GM12891 (cell line): ENCODE data around the gene EED.

Experiments
- PAX5 ChIP-seq: IDR thresholded peaks from 2 replicates; pipeline ENCODE4 v1.6.1; 2011; ENCODE audit warnings: low read length, moderate library complexity, mild to moderate bottlenecking; ENCODE audit not compliant: insufficient read depth, severe bottlenecking
- POLR2A ChIP-seq: IDR thresholded peaks from 2 replicates; pipeline ENCODE4 v1.6.1; 2011; ENCODE audit warnings: low read depth, low read length, control low read depth
- POLR2AphosphoS5 ChIP-seq: IDR thresholded peaks from 2 replicates; pipeline ENCODE4 v1.6.1; 2011; ENCODE audit warnings: low read depth, low read length, control low read depth
- POU2F2 ChIP-seq: IDR thresholded peaks from 2 replicates; pipeline ENCODE4 v1.6.1; 2011; ENCODE audit warnings: low read depth, mild to moderate bottlenecking, control low read depth, low read length, moderate library complexity
- SPI1 ChIP-seq: IDR thresholded peaks from 2 replicates; pipeline ENCODE4 v1.6.1; 2011; ENCODE audit warnings: low read depth, low read length, control low read depth
- TAF1 ChIP-seq: IDR thresholded peaks from 2 replicates; pipeline ENCODE4 v1.6.1; 2011; ENCODE audit warnings: low read depth, low read length, control low read depth

DNA sequence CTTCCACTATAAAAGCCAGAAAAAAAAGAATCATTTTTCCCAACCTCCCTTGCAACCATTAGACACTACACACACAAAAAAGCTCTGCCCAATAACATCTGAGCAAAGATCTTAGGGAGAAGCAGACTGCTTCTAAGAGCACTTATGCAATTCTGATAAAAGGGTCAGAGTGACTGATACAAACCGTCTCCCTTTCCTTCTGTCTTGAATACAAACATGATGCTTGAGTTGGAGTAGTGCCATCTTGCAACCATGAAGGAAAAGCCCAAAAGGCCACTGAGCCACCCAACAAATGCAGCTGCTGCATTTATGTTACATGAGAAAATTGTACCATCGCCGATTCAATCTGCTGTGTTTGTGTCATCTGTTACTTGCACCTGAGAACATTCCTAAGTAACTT, 47.6 kb upstream of the EED start:
- TF ChIP-seq POLR2A (no peak), TAF1 (no peak), POLR2AphosphoS5 (no peak), POU2F2 (no peak), SPI1 (no peak), PAX5 (no peak)
